HUDEP-2 (cell line): ENCODE measurements around the gene LRAT.
A peak's percentile ranks its signal among the peaks of the same experiment; 100 is the strongest.
"Not testable (repeated sequence)": the region's sequence is repeated elsewhere in the genome, so short reads cannot be mapped to it uniquely, and the experiment has no call there.

Experiments used
- DNase-seq, 76 experiments: peaks; one replicate each; lab custom pipeline; 2025; ENCODE audit not compliant: unreplicated experiment in 76 of 76; lab: John Stamatoyannopoulos, UW

The LRAT gene

GRCh38 chr4:154743683-154744340, at the start of gene LRAT:
Gene LRAT (plus strand): TSS chr4:154744000. CDS start chr4:154744327, 327 bp downstream.
- peak in 24 of 76 experiments; percentile 3 to 52 (median 21) for DNase-seq

DNA sequence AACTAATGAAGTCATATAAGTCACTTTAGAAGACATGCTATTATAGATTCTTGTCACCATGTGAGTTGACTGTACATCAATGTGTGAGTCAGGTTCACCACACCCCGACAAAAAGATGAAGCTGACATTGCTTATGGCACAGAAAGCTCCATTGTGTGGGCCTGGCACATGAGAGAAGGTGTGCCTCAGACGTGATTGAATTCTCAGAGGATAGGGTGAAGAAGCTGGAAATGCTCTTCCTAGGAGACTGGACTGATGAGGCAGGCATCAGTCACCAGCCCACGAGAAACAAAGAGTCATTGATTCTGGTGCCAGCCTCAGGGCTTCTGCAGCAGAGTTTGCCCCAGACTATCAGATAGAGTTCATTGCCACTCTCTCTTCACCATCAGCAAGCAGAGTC, 35.9 kb upstream of the LRAT start:
- DNase-seq = no peak

- no peak for DNase-seq
Measured at GRCh38 chr4:154709550-154709949, 34.2 kb upstream of the LRAT start.

DNA sequence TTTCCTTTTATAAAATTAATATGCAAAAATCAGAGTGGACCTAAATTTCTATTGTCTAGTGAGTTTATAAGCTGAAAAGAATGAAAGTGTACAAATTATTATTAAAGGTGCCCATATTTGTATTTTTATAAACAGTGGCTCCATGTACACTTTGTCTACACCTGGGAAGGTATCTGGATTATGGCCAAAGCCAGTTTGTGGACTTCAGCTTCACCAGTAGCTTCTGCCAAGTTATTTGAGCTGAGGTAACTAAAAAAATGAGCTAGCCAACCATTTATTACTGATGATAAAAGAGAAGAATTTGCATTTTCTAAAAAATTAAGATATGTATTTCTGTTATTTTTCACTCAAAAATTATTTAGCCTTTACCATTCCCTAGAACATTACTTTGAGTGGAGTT, 32.3 kb upstream of the LRAT start:
- no peak for DNase-seq

GRCh38 chr4:154714339-154715040, 29.3 kb upstream of the LRAT start:
- peak in 67 of 76 experiments; percentile 1 to 83 (median 50) for DNase-seq

GRCh38 chr4:154719087-154719486, 24.7 kb upstream of the LRAT start:
- peak in 3 of 76 experiments; percentile 2 to 10 (median 7) for DNase-seq

DNA sequence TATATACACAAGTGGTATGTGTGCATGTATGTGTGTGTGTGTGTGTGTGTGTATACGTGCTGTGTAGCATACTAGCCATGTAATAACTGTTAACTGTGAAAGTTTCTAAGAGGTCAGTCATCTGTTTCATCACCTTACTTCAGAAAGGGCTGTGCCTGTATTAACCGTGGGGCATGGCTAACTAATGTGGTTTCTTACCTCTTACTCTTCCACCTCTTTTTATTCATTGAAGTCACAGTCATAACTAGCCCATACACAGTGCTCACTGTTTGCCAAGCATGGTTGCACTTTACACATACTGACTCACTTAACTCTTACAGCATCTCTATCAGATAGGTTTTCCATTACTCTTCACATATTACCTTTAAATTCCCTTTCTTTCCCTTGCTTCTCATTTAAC, 23.7 kb upstream of the LRAT start:
- no peak for DNase-seq

- no peak for DNase-seq
Measured at GRCh38 chr4:154720618-154721267, 23.1 kb upstream of the LRAT start.

DNA sequence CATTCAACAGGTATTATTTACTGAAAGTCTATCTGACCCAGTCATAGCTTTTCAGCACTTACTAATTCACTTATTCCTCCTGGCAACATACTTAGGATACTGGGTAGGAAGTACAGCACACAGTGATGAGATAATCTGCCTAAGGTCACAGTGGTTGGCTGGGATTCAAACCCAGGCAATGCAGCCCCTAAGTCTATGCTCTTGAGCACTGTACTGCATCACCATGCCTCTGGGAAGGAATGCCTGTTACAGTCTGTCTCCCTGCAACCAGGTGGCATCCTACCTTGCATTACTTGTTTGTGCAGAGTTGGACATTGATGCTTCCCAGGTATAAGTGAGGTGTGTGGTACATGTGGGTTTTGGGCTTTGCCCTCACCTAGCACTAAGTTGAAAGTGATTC, 21.5 kb upstream of the LRAT start:
- peak in 2 of 76 experiments; percentile 2 for DNase-seq

GRCh38 chr4:154723601-154724000, 20.2 kb upstream of the LRAT start:
- not testable (repeated sequence) for DNase-seq

- no peak for DNase-seq
Measured at GRCh38 chr4:154727540-154727939, 16.3 kb upstream of the LRAT start.

GRCh38 chr4:154731756-154732155, 12.0 kb upstream of the LRAT start:
- no peak for DNase-seq

- DNase-seq = no peak
Measured at GRCh38 chr4:154732669-154733068, 11.1 kb upstream of the LRAT start.

GRCh38 chr4:154736770-154737169, 7.0 kb upstream of the LRAT start:
- no peak for DNase-seq

DNA sequence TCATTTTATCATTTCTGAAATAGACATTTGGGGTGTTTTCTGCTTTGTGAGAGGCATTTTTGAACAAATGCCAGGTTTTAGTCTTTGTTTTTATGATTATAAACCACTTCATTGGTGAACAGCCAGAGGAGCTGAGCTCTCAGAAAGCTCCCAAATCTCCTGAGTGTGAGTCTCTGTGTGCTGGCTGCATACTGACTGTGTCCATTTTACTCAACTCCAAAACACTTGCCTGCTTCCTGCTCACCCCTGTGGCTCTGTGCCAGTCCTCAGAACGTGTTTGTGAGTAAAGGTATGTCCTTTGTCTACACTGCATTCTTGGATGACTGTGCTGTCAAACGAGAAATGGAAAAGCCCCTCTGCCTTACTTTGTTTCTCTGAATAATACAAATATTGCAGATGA, 5.4 kb upstream of the LRAT start:
- DNase-seq = no peak

DNA sequence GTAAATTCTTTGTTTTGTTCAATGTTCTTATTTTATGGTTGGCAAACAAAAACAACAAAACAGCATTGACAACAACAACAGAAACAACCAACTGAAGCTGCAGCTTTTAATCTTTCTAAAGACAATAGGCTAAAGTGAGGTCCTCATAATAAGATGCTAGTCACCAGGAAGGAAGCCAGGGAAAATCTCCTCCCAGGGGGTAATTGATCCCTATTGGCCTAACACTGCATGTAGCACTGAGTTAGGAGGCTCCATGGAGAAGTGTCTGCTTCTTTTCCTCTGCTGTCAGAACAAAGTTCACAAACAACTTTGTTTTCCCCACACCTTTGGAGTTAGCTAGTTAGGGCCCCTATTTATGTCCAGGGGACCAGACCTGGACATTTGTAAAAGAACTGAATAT, 4.7 kb upstream of the LRAT start:
- no peak for DNase-seq

DNA sequence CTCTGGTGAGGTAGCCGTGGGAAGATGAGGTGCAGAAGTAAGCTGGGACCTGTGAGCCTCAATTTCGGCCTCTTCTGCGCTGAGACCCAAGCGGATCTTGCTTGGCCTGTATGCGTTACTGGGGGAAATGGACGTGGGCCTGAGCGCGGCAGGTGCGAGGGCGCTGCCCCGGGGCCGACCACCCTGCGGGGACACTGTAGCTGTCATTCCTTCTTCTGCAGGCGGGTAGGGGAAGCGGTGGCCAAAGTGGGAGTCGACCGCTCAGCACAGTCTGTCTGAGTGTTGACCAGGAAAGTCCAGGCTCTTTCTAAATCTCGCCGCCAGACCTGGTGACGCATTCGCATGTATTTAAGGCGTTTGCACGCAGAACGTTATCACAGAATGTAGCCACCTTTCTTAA, 3.3 kb upstream of the LRAT start:
- DNase-seq = no peak

GRCh38 chr4:154741131-154741665, 2.6 kb upstream of the LRAT start:
- no peak for DNase-seq

- peak in 5 of 76 experiments; percentile 4 to 10 (median 8) for DNase-seq
Measured at GRCh38 chr4:154741922-154742850, 1.6 kb upstream of the LRAT start.

- no peak for DNase-seq
Measured at GRCh38 chr4:154744341-154744926, 634 bp downstream of the LRAT start.
